Stimulated activated CD4-positive, alpha-beta T cell treated with anti-CD3 and anti-CD28 coated beads, Interleukin-1b, Interleukin-23, amount 100 ng/mL, for 4 hours (primary cell): ENCODE results near the gene GCM1.
A peak's percentile ranks its signal among the peaks of the same experiment; 100 is the strongest.
"Not testable (repeated sequence)": the region's sequence is repeated elsewhere in the genome, so short reads cannot be mapped to it uniquely, and the experiment has no call there.

Experiments
- DNase-seq, 2 donors: peaks; one replicate each; pipeline ENCODE4 v3.0.0-alpha.2; 2020; ENCODE audit warnings: low read depth in 2 of 2

GCM1 gene, protein sequence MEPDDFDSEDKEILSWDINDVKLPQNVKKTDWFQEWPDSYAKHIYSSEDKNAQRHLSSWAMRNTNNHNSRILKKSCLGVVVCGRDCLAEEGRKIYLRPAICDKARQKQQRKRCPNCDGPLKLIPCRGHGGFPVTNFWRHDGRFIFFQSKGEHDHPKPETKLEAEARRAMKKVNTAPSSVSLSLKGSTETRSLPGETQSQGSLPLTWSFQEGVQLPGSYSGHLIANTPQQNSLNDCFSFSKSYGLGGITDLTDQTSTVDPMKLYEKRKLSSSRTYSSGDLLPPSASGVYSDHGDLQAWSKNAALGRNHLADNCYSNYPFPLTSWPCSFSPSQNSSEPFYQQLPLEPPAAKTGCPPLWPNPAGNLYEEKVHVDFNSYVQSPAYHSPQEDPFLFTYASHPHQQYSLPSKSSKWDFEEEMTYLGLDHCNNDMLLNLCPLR

GRCh38 chr6:53148684-53149083 lies at the start of gene GCM1:
TSS of gene GCM1 (minus strand) at chr6:53148841. CDS start at chr6:53145632, 3,209 bp downstream.
- no peak for DNase-seq

DNA sequence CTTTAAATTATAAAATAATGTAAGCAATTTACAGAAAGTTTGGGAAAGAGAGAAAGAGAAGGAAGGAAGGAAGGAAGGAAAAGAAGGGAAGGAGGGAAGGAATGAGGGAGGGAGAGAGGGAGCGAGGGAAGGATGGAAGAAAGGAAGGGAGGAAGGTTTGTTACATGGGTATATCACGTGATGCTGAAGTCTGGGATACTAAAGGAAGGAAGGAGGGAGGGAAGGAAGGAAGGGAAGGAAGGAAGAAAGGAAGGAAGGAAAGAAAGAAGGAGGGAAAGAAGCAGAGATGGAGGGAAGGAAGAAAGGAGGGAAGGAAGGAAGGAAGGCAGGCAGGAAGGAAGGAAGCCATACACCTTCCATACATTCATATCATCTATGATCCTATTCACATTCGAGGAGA lies 48.9 kb upstream of the GCM1 start:
- no peak for DNase-seq

DNA sequence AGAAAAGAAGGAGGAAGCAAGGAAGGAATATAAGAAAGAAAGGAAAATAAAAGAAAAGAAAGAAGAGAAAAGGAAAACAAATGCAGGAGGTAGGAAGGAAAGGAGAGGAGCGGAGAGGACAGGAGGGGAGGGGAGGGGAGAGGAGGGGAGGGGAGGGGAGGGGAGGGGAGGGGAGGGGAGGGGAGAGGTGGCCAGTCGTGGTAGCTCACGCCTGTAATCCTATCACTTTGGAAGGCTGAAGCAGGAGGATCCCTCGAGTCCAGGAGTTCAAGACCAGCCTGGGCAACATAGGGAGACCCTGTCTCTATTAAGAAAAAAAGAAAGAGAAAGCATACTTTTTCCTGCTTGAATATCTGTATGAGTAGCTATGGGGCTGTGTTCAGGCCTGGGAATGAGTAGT lies 46.4 kb upstream of the GCM1 start:
- DNase-seq: no peak

- no peak for DNase-seq
Observed at GRCh38 chr6:53192682-53193188, 44.1 kb upstream of the GCM1 start.

DNA sequence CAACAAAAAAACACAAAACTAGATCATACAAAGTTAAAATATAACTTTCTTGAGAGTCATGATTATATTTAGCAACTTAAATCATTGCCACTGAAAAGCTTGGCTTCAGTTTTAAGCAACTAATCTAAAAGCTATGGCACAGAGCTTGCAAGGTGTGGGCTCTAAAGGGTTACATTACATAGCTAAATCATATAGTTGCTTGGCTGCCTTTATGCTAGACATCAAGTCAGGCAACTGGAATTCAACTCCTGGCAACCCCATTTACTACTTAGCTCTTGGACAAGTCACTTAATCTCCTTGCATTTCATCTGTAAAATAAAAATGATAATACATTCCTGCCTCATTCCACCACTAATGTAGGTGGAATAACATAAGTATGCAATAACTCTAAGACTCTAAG lies 40.9 kb upstream of the GCM1 start:
- no peak for DNase-seq

GRCh38 chr6:53188833-53189232 lies 40.2 kb upstream of the GCM1 start:
- DNase-seq: no peak

DNA sequence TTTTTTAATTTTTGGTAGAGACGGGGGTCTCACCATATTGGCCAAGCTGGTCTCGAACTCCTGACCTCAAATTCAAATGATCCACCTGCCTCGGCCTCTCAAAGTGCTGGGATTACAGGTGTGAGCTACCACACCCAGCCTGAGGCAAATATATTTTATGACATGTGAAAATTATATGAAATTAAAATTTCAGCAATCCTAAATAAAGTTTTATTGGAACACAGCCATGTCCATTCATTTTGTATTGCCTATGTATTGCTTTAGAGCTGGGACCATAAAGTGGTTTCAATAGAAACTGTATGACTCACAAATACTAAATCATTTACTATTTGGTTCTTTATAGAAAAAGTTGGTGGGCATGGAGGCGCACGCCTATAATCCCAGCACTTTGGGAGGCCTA lies 32.0 kb upstream of the GCM1 start:
- no peak for DNase-seq

GRCh38 chr6:53179961-53180651 lies 31.5 kb upstream of the GCM1 start:
- no peak for DNase-seq

DNA sequence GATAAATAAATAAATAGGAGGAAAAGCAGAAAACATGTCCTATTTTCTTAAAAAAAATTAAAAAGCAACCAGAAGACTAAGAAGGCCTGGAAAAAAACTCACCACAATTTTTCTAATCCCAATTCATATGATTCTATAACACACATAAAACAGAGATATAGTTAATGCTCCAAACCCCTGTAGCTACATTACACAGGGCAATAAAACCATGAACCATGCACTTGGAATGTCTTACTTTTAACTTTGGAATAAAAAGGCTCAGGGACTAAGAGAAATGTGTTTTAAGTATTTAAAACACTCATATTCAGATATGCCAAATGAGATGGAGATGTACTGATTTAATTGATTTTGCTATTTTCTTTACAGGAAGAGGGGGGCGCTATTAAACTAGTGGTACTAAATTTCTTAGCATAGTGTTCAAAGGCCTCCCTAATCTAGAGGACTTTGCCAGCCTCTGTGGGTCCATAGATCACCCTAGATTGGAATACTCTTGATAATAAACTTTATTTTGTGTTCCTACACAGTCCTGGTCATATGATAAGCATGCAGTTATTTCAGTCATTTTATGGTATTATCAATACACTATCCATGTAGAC lies 30.3 kb upstream of the GCM1 start:
- no peak for DNase-seq

DNA sequence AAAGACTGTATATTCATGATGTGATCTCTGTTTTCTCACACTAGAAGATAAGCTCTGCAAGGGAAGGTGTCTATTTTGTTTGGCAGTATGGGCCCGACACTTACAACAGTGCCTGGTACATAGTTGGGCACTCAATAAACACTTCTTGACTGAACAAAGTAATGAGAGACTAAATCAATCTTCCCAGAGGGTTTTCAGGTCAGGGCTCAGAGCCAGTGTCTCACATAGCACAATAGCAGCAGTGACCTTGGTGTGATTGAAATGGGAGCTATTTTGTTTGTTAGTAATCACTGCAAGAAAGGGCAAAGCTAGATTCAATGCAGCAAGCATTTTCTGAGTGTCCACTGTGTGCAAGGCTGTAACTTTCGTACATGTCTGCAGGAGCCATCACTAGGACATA lies 26.4 kb upstream of the GCM1 start:
- no peak for DNase-seq

- DNase-seq: no peak
Observed at GRCh38 chr6:53172468-53172803, 23.8 kb upstream of the GCM1 start.

DNA sequence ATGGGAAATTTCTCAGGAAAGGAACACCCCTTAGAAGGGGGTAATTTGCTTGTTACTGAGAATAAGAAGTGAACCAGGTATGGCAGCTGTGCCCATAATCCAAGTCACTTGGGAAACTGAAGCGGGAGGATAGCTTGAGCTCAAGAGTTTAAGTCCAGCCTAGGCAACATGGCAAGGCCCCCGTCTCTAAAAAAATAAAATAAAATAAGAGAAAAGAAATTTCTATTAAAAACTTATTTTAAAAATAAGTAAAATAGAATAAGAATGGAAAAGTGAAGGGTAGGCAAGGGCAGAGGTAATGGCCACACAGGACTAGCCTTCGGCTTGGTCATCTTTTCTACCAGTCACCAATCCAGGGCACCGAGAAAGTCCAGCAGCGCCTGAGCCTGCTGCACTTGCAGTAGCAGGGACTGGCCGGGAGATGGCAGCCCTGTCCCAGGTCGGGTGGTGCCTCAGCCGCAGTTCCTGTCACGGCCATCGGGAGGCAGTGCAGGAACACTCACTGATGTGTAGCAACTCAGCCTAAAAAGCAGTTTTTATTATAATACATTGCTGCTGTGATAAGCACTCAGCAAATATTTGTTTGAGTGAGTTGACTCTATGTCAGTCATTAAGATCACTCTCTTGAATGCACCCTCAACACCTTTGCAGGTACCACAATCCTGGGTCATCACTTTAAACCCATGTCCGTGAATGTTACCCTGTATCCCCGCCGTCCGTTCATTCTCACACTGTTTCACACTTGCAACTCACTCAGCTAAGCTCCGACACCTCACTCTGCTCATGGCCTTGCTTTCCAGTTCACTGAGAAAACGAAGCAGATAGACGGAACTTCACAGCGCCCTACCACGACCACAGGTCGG lies 23.2 kb upstream of the GCM1 start:
- DNase-seq: peak; percentile 89 to 91

- no peak for DNase-seq
Observed at GRCh38 chr6:53168516-53169267, 20.1 kb upstream of the GCM1 start.

DNA sequence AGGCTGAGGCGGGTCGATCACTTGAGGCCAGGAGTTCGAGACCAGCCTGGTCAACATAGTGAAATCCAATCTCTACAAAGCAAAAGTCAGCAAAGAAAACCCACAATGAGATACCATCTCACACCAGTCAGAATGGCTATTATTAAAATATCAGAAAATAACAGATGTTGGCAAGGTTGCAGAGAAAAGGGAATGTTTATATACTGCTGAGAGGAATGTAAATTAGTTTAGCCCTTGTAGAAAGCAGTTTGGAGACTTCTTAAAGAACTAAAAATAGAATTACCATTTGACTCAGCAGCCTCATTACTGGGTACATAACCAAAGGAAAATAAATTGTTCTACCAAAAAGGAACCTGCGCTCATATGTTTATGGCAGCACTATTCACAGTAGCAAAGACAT lies 16.7 kb upstream of the GCM1 start:
- DNase-seq: no peak

DNA sequence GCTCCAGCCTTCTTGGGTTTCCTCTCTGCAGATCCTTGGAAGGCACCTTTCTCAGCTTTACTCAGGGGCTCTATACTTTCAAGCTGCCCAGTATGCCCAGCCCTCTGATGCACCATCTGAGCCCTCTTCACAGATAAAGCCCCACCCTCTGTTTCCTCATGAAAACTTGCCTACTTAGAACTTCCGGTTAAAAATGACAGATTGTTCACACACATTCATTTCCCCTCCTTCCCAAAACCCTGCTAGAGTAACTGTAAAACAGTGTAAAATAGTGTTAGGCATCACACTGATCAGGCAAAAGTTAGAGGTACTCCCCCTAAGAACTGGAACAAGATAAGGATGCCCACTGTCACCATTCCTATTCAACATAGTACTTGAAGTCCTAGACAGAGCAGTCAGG lies 14.0 kb upstream of the GCM1 start:
- DNase-seq: no peak

- DNase-seq: no peak
Observed at GRCh38 chr6:53161481-53162009, 12.9 kb upstream of the GCM1 start.

DNA sequence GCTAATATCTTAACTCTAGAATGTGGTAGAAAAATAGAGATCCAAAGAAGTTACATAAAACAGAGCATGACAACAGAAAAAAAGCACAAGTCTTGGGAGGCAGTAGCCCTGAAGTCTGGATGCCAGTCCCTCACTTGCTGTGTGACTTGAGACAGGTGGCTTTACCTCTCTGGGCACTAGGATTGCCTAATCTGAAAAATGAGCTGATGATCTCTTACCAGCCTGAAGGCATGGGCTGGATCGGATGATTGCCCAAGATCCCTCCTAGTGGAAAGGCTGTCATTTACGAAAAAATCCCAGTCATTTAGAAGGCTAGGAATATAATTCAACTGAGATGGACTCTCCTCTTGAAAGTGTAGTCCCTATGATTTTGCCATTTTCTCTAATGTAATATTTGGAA lies 10.9 kb upstream of the GCM1 start:
- no peak for DNase-seq

GRCh38 chr6:53158076-53158475 lies 9.4 kb upstream of the GCM1 start:
- not testable (repeated sequence) for DNase-seq

- not testable (repeated sequence) for DNase-seq
Observed at GRCh38 chr6:53155279-53155678, 6.6 kb upstream of the GCM1 start.

DNA sequence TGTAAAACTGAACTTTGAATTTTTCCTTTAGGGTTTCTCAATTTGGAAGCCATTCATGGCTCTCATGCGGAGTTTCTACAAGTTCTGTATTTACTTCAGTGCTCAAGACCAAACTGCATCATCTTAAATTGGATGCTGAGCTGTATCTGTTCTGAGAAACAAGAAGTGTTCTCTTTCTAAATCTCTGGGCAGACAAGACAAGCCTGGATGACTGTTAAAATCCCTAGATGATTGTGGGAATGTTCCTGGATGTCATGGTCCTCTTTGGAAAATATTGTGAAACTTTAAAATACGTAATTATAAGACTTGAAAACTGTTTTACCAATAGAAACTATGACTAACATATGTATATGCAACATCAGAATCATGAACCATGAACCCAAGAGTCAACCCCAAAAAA lies 6.2 kb upstream of the GCM1 start:
- DNase-seq: no peak

GRCh38 chr6:53154071-53154470 lies 5.4 kb upstream of the GCM1 start:
- DNase-seq: no peak
